HL-60 (cell line): ENCODE results near the gene CFAP99.

Source experiments
- CTCF ChIP-seq: IDR thresholded peaks from one replicate; pipeline ENCODE4 v1.5.1; 2011; ENCODE audit warnings: low read length, control low read depth, inconsistent platforms; ENCODE audit not compliant: insufficient read depth
- GABPA ChIP-seq: IDR thresholded peaks from 2 replicates; pipeline ENCODE4 v1.6.1; 2012; ENCODE audit warnings: low read depth
- POLR2AphosphoS5 ChIP-seq: IDR thresholded peaks from 2 replicates; pipeline ENCODE4 v1.6.1; 2012; ENCODE audit warnings: low read depth
- REST ChIP-seq: IDR thresholded peaks from 2 replicates; pipeline ENCODE4 v1.6.1; 2012; ENCODE audit warnings: low read depth; ENCODE audit not compliant: insufficient replicate concordance
- SPI1 ChIP-seq: IDR thresholded peaks from 2 replicates; pipeline ENCODE4 v1.6.1; 2012; ENCODE audit warnings: low read depth, mild to moderate bottlenecking, borderline replicate concordance

- TF ChIP-seq CTCF (no peak), POLR2AphosphoS5 (no peak), REST (no peak), GABPA (no peak), SPI1 (no peak)
These were observed 23.2 kb upstream of the CFAP99 start for GRCh38 chr4:2395584-2395983.
